Stimulated activated CD4-positive, alpha-beta T cell treated with anti-CD3 and anti-CD28 coated beads, Interleukin-4, amount 100 ng/mL, for 48 hours (primary cell): ENCODE measurements around the gene SP5.
"Not testable (repeated sequence)": the region's sequence is repeated elsewhere in the genome, so short reads cannot be mapped to it uniquely, and the experiment has no call there.

ENCODE experiments used
- DNase-seq, 2 donors: peaks; one replicate each; pipeline ENCODE4 v3.0.0-alpha.2; 2020; ENCODE audit warnings: low read depth in 2 of 2

Gene SP5

GRCh38 chr2:170711196-170711773 is 3.9 kb upstream of the SP5 start:
- DNase-seq: no peak

GRCh38 chr2:170711774-170712652 is 3.1 kb upstream of the SP5 start:
- DNase-seq: no peak

GRCh38 chr2:170712653-170713542 is 2.2 kb upstream of the SP5 start:
- no peak for DNase-seq

GRCh38 chr2:170713543-170714380 is 1.4 kb upstream of the SP5 start:
- no peak for DNase-seq

- no peak for DNase-seq
Measured at GRCh38 chr2:170714381-170715061, 616 bp upstream of the SP5 start.

GRCh38 chr2:170715932-170716777 is 1.0 kb downstream of the SP5 start:
- no peak for DNase-seq

- DNase-seq: no peak
Measured at GRCh38 chr2:170716851-170717598, 1.9 kb downstream of the SP5 start.

- DNase-seq: no peak
Measured at GRCh38 chr2:170717599-170717963, 2.4 kb downstream of the SP5 start.

GRCh38 chr2:170717991-170718589 is 3.0 kb downstream of the SP5 start:
- no peak for DNase-seq

- DNase-seq: no peak
Measured at GRCh38 chr2:170719810-170720209, 4.7 kb downstream of the SP5 start.

GRCh38 chr2:170721678-170722077 is 6.5 kb downstream of the SP5 start:
- no peak for DNase-seq

- DNase-seq: no peak
Measured at GRCh38 chr2:170722301-170722700, 7.2 kb downstream of the SP5 start.

GRCh38 chr2:170723446-170723958 is 8.4 kb downstream of the SP5 start:
- DNase-seq: no peak

GRCh38 chr2:170733798-170734600 is 18.9 kb downstream of the SP5 start:
- DNase-seq: no peak

GRCh38 chr2:170734601-170735000 is 19.5 kb downstream of the SP5 start:
- not testable (repeated sequence) for DNase-seq

- DNase-seq: no peak
Measured at GRCh38 chr2:170736628-170737027, 21.5 kb downstream of the SP5 start.

GRCh38 chr2:170737406-170737805 is 22.3 kb downstream of the SP5 start:
- no peak for DNase-seq

GRCh38 chr2:170737821-170738220 is 22.7 kb downstream of the SP5 start:
- DNase-seq: no peak
